ENCODE data around the gene TDP1.
"Not testable (repeated sequence)": the region's sequence is repeated elsewhere in the genome, so short reads cannot be mapped to it uniquely, and the experiment has no call there.

TDP1 gene

DNA sequence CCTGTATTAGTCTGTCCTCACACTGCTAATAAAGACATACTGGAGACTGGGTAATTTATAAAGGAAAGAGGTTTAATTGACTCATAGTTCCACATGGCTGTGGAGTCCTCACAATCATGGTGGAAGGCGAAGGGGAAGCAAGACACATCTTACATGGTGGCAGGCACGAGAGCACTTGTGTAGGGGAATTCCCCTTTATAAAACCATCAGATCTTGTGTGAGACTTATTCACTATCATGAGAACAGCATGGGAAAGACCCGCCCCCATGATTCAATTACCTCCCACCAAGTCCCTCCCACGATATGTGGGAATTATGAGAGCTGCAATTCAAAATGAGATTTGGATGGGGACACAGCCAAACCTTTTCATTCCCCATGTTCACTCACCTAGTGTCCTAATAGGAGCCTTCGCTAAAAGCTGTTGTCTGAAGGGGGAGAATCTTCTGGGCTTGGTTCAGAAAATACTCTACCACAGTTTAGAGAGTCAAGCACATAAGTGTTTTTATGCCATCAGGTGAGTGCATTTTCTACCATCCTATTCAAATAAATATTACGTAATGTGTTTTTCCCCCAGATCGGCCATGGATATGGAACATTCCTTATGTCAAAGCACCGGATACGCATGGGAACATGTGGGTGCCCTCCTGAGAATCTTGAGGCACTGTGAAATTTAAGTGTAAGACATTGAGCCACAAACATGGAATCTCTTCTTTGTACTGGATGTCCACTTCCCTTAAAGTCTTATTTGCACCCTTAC, 86.9 kb downstream of the TDP1 start:
- no peak for DNase-seq

DNA sequence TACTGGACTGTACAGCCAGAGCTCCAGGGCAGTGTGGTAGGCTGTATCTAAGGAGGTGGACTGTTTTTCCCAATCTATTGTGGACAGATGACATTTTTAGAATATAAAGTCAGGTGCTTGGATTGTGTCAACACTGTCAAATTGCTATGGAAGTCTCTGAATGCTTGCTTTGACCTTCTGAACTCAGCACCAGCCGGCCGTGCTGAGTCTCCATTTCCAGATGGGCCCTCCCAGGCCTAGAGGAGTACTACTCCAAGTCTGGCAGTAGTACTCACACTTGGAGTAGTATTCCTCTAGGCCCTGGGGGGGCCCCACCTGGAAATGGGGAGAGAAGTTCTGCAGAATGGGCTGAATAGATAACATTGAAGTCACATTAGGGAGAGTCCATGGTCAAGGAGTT, 89.9 kb downstream of the TDP1 start:
- DNase-seq, result no peak

DNA sequence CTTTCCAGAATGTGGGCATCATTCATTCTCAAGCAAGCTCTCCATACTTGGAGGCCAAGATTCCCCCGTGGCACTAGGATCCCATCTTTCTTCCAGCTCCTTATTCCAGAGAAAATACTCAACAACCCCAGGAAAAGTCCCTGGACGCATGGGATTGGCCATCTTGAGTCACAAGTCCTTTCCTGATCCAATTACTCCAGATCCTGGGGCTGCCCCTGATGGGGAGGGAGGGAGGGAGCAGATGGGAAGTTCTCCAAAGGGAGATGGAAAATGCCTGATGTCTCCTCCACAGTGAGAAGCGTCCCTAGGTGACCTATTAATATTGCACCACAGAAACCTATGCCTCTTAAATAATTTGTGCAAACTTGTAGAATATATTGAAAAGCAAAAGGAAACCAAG, 93.7 kb downstream of the TDP1 start:
- no peak for DNase-seq

DNA sequence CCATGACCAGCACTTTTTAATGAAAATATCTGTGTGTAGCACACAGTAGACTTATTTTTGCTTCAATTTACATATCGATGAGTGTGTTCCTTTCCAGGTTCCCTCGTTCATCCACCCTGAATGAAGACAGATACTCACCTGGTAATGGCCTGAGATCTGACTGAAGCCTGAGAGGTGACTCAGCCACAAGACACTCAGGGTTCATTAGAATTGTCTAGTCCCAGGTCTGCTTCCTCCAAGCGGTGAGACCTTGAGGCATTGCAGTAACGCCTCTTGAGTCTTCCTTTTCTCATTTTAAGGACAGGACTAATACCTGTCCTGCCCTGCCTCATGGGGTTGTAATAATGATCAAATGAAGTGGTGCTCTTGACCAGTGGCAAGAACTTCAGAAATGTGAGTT, 94.5 kb downstream of the TDP1 start:
- no peak for DNase-seq

GRCh38 chr14:90053044-90053443, 97.3 kb downstream of the TDP1 start:
- no peak for DNase-seq

DNA sequence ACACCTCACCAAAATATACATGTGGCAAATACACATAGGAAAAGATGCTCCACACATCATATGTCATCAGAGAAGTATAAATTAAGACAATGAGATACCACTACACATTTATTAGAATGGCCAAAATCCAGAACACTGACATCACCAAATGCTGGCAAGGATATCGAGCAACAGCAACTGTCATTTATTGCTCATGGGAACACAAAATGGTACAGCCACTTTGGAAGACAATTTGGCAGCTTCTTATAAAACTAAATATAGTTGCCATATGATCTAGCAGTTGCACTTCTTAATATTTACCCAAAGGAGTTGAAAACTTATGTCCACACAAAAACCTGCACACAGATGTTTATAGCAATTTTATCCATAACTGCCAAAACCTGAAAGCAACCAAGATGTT, 99.1 kb downstream of the TDP1 start:
- DNase-seq, result no peak

DNA sequence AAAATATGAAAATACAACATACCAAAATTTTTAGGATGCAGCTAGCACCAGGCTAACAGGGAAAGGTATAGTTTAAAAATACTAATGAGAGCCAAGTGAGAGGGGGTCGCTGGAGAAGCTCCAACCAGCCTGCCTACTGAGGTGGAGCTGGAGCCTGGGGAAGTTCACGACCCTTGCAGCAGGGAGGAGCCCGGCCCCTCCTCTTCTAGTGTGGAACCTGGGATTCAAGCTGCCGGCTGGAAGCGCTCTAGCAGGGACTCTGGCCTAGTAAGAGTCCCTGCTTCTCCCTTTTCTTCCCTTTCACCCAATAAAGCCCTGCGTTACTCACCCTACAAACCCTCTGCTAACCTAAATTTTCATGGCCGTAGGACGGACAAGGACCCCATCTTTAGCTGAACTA, 101.1 kb downstream of the TDP1 start:
- no peak for DNase-seq

- DNase-seq, result no peak
Observed at GRCh38 chr14:90058876-90059458, 103.2 kb downstream of the TDP1 start.

- DNase-seq, result peak in 46 of 51 donors; percentile 7 to 82 (median 44)
Observed at GRCh38 chr14:90060312-90060964, 104.7 kb downstream of the TDP1 start.

DNA sequence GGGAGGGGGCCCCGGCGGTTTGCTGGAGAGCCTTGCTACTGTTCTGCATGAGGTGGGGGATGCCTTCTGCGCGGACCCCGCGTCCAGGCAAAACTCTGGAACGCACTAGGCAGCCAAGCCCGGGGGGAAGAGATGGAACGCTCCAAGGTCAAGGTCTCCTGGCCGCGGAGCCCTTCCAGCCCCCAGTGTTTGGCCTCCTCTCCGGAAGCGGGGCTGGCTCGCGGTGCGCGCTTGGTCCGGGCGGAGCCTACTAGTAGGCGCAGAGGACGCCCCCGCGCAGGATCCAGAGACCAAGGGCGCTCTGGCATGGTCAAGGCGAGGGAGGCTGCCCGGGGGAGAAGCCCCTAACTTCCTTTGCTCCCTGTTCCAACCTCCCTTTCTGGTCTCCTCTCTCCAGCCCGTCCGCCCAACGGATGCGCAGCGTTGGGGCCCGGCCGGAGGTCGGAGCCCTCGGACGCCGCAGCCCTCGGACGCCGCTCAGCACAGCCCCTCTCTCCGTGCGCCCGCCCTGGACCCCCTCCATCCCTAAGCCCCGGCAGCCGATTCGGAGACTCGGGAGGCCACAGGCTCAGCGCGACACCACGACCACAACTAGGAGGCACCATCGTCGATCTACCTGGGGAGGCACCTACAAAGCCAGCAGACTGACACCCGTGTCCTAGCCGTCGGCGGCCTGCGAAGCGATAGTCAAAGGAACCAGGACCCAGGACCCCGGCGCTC, 105.4 kb downstream of the TDP1 start:
- DNase-seq, result peak in 1 of 51 donors; percentile 7

DNA sequence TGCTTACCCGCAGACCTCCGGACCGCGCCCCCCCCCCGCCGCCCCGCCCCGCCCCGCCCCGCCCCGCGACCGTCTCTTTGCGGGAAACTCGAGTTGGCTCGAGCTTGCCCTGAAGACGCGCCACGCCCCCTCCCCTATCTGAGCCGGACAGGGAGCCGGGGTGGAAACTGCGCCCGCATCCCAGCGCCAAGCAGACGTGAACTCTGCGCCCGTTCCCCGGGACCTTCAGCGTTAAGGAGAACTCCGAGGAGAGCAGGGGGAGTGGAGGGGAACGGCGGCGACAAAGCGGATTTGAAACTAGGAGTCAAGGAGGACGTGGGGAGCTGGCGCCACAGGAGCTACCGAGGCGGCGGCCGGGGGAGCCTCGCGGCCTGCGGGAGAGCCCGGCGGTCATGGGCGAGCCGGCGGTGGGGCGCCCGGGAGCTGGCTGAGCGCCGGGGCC, 106.0 kb downstream of the TDP1 start, which contains the start of gene KCNK13:
Gene KCNK13, plus strand, starts transcription at position 310 of the 442 bp plus-strand sequence. CDS start 212 bp downstream, outside the sequence.
- peak in 4 of 51 donors; percentile 5 to 13 (median 11) for DNase-seq

- DNase-seq, result peak in 1 of 51 donors; percentile 8
Observed at GRCh38 chr14:90062127-90062794, 106.5 kb downstream of the TDP1 start.

GRCh38 chr14:90062822-90063539, 107.3 kb downstream of the TDP1 start:
- peak in 1 of 51 donors; percentile 39 for DNase-seq

DNA sequence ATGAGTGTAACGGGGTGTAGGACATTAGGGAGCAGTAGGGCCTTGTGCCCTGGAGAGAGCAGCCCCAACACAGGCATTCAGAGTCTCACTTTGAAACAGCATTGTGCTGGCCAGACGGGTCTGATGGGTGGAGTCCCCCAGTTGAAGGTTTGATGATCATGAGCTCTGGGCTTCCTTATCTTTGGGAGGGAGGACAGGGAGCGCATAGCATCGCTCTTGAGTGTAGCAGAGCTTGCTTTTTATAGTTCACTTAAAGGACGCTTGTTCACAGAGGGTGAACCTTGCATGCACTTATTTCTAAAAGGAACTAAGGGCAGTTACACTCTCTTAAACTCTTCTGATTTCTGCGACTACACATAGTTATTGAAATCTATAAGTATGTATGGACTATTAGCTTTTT, 116.6 kb downstream of the TDP1 start:
- no peak for DNase-seq

DNA sequence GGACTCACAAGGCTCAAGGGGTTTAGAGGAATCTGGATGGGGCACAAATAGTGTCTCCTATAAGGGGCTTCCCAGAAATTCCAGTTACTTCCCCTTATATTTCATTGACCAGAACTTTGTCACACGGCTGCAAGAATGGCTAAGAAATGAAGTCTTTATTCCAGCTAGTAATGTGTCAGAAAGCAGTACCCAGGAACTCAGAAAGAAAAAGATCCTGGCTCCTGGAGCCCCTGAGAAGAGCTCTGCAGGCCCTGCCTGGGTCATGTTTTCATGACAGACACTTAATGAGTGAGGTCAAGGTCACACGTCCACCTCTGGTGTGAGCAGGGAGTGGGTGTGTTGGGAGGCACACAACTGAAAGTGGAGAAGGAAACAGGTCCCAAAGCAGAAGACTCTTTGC, 123.8 kb downstream of the TDP1 start:
- DNase-seq, result no peak

DNA sequence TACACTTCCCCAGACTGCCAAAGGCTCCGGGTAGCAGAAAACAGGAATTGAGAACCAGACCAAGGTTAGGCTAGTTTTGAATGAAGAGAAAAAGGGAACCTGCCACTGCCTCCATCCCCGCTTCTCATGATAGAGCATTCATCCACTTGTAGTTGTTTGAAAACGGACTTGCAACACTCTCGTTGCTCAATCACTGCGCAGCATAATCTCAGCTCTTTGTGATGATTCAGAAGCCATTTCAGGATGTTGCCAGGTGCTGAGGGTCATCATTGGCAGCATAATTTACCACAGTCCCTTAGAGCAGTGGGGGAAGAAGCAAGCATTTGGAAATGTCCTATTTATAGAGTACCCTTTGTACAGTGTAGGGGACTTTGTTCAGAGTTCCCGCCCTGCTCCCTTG, 131.7 kb downstream of the TDP1 start:
- peak in 18 of 51 donors; percentile 1 to 66 (median 25) for DNase-seq

- no peak for DNase-seq
Observed at GRCh38 chr14:90088176-90088575, 132.4 kb downstream of the TDP1 start.

DNA sequence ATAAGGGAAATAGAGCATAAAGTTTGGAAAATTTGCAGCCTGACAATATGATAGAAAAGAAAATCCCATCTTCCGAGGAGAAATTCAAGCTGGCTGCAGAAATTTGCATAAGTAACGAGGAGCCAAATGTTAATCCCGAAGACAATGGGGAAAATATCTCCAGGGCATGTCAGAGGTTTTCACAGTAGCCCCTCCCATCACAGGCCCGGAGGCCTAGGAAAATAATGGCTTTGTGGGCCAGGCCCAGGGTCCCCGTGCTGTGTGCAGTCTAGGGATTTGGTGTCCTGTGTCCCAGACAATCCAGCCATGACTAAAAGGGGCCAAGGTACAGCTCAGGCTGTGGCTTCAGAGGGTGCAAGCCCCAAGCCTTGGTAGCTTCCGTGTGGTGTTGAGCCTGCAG, 133.8 kb downstream of the TDP1 start:
- DNase-seq, result not testable (repeated sequence)

DNA sequence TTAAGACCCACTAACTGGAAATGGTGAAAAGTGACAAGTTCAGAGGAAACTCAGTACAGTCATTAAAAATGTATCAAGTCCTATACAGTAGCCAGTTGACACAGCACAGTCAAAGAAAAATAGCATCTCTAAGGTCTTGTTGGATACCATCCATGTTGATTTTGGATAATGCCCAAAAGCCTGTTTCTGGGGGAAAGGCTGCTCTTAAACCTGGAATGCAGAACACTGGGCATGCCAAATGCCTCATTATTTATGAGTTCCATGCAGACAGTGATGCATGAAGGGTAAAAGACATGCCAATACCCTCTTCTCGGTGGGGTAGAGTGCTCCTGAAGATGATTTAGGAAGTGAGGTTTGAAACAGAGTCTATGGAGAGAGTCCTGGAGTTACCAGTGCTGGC, 135.7 kb downstream of the TDP1 start:
- DNase-seq, result no peak

DNA sequence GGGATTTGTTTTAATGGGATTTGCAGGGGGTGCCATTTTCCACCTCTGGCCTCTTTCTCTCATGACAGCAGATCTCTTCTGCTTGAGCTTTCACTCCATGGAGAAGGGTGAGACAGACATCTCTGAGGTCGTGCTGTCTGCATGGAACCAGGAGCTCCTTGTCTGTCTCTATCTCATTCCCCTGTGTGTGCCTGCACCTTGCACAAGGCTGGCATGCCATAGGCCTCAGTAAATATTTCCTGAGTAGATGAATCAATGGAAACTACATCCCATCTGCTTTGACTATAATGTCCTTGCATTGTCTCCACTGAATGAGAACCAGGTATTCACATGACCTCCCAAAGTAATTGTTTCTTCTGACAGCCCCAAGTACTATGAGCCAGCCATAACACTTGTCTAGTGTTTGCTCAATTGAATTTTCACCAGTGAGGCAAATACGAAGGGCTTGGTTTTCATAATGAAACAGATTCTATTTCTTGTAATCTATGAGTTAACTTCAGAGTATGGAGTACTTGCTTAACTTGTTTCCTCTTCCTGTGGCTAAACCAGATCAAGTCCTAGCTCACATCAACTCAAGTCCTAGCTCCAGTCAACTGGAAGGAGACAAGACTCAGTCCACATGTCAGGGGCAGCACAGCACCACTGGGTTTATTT, 138.3 kb downstream of the TDP1 start:
- DNase-seq, result no peak

All from hypothalamus (tissue), 51 donors.